Measurements from ENCODE around the gene DICER1. TPM values are rescaled to one million over a fixed set of nuclear protein-coding genes. Genes with fewer than 3 reads are reported as not detected.

Gene DICER1
- total RNA-seq, 1 experiment from 2014 or later: 57.3 TPM

GRCh38 chr14:95096476-95096875 lies 60.9 kb downstream of the DICER1 start:
- DNase-seq: no peak
- no peaks in the 10 kb centered on the region for H3K27me3 Mint-ChIP-seq (ENCODE audit: insufficient read depth, unreplicated experiment)
- intact Hi-C loops (cut with micrococcal nuclease; ENCODE audit: unreplicated experiment): no loop called here
- Histone ChIP-seq H3K4me3 (ENCODE audit: low read depth, low read length) (no peak overlapping the region), H3K4me1 (no peaks in the 10 kb centered on the region), H3K36me3 (ENCODE audit: control insufficient read depth, insufficient read depth, low read length) (no peaks in the 10 kb centered on the region), H3K27me3 (replicated peaks; ENCODE audit: control insufficient read depth, insufficient read depth, low read length) (no peaks in the 10 kb centered on the region), H3K9me3 (no peaks in the 10 kb centered on the region)
- no peak overlapping the region for H3K27ac Mint-ChIP-seq (ENCODE audit: unreplicated experiment)
- no TSS peak for BruUV-seq (replicated peaks)
- H3K4me3 Mint-ChIP-seq (ENCODE audit: unreplicated experiment): no peak overlapping the region
- no peaks in the 10 kb centered on the region for H3K9me3 Mint-ChIP-seq (ENCODE audit: unreplicated experiment)
- ChIA-PET CTCF (no interaction called here), POLR2A (no interaction called here)
- TF ChIP-seq CTCF (IDR thresholded peaks at IDR 0.05; ENCODE audit: insufficient read depth in 1 of 2, low read depth in 1 of 2, low read length in 1 of 2, severe bottlenecking in 1 of 2, unreplicated experiment in 1 of 2): no peak
- H3K36me3 Mint-ChIP-seq (ENCODE audit: insufficient read depth, unreplicated experiment): peaks cover 28% of the 10 kb centered on the region
- no peaks in the 10 kb centered on the region for H3K4me1 Mint-ChIP-seq (ENCODE audit: low read depth, unreplicated experiment)

- Mint-ChIP-seq H3K27me3 (ENCODE audit: insufficient read depth, unreplicated experiment) (no peaks in the 10 kb centered on the region), H3K36me3 (ENCODE audit: insufficient read depth, unreplicated experiment) (peaks cover 32% of the 10 kb centered on the region), H3K4me1 (ENCODE audit: low read depth, unreplicated experiment) (no peaks in the 10 kb centered on the region), H3K9me3 (ENCODE audit: unreplicated experiment) (no peaks in the 10 kb centered on the region), H3K4me3 (ENCODE audit: unreplicated experiment) (no peak overlapping the region), H3K27ac (ENCODE audit: unreplicated experiment) (no peak overlapping the region)
- Histone ChIP-seq H3K4me3 (ENCODE audit: low read depth, low read length) (no peak overlapping the region), H3K9me3 (no peaks in the 10 kb centered on the region), H3K27me3 (replicated peaks; ENCODE audit: control insufficient read depth, insufficient read depth, low read length) (no peaks in the 10 kb centered on the region), H3K4me1 (no peaks in the 10 kb centered on the region), H3K36me3 (ENCODE audit: control insufficient read depth, insufficient read depth, low read length) (no peaks in the 10 kb centered on the region)
- CTCF ChIA-PET: no interaction called here
- BruUV-seq (replicated peaks): no TSS peak
- intact Hi-C loops (cut with micrococcal nuclease; ENCODE audit: unreplicated experiment): no loop called here
- TF ChIP-seq CTCF (IDR thresholded peaks at IDR 0.05; ENCODE audit: insufficient read depth in 1 of 2, low read depth in 1 of 2, low read length in 1 of 2, severe bottlenecking in 1 of 2, unreplicated experiment in 1 of 2): no peak
- no peak for DNase-seq
- POLR2A ChIA-PET: no interaction called here
Observed at GRCh38 chr14:95095996-95096395, 61.3 kb downstream of the DICER1 start.

GRCh38 chr14:95092723-95093122 lies 64.6 kb downstream of the DICER1 start:
- Mint-ChIP-seq H3K36me3 (ENCODE audit: insufficient read depth, unreplicated experiment) (peaks cover 48% of the 10 kb centered on the region), H3K4me3 (ENCODE audit: unreplicated experiment) (no peak overlapping the region), H3K4me1 (ENCODE audit: low read depth, unreplicated experiment) (no peaks in the 10 kb centered on the region), H3K27ac (ENCODE audit: unreplicated experiment) (no peak overlapping the region), H3K9me3 (ENCODE audit: unreplicated experiment) (no peaks in the 10 kb centered on the region), H3K27me3 (ENCODE audit: insufficient read depth, unreplicated experiment) (no peaks in the 10 kb centered on the region)
- TF ChIP-seq CTCF (IDR thresholded peaks at IDR 0.05; ENCODE audit: insufficient read depth in 1 of 2, low read depth in 1 of 2, low read length in 1 of 2, severe bottlenecking in 1 of 2, unreplicated experiment in 1 of 2): no peak
- Histone ChIP-seq H3K36me3 (ENCODE audit: control insufficient read depth, insufficient read depth, low read length) (peaks cover 1% of the 10 kb centered on the region; the same call in 1 of the 2 replicates), H3K27me3 (replicated peaks; ENCODE audit: control insufficient read depth, insufficient read depth, low read length) (no peaks in the 10 kb centered on the region), H3K4me3 (ENCODE audit: low read depth, low read length) (no peak overlapping the region), H3K4me1 (no peaks in the 10 kb centered on the region), H3K9me3 (no peaks in the 10 kb centered on the region)
- no peak for DNase-seq
- no TSS peak for BruUV-seq (replicated peaks)
- ChIA-PET POLR2A (no interaction called here), CTCF (no interaction called here)
- intact Hi-C loops (cut with micrococcal nuclease; ENCODE audit: unreplicated experiment): no loop called here

All from Caco-2 (cell line).